GM12874 (cell line): Measurements from ENCODE around the gene RNF121.

ENCODE experiments used
- CTCF ChIP-seq: IDR thresholded peaks from 2 replicates; pipeline ENCODE4 v1.5.1; 2011; ENCODE audit warnings: low read depth, mild to moderate bottlenecking, control low read depth, low read length, moderate library complexity; ENCODE audit not compliant: insufficient read depth

Gene RNF121

GRCh38 chr11:72001285-72001684 lies 72.4 kb downstream of the RNF121 start:
- TF ChIP-seq CTCF: no peak

GRCh38 chr11:72001834-72002591 lies 73.2 kb downstream of the RNF121 start:
- no peak for TF ChIP-seq CTCF

GRCh38 chr11:72002841-72003775 lies 74.3 kb downstream of the RNF121 start:
- TF ChIP-seq CTCF: no peak

GRCh38 chr11:72003776-72004171 lies 74.9 kb downstream of the RNF121 start:
- TF ChIP-seq CTCF: no peak

- TF ChIP-seq CTCF: no peak
Observed at GRCh38 chr11:72004515-72005346, 75.9 kb downstream of the RNF121 start.

DNA sequence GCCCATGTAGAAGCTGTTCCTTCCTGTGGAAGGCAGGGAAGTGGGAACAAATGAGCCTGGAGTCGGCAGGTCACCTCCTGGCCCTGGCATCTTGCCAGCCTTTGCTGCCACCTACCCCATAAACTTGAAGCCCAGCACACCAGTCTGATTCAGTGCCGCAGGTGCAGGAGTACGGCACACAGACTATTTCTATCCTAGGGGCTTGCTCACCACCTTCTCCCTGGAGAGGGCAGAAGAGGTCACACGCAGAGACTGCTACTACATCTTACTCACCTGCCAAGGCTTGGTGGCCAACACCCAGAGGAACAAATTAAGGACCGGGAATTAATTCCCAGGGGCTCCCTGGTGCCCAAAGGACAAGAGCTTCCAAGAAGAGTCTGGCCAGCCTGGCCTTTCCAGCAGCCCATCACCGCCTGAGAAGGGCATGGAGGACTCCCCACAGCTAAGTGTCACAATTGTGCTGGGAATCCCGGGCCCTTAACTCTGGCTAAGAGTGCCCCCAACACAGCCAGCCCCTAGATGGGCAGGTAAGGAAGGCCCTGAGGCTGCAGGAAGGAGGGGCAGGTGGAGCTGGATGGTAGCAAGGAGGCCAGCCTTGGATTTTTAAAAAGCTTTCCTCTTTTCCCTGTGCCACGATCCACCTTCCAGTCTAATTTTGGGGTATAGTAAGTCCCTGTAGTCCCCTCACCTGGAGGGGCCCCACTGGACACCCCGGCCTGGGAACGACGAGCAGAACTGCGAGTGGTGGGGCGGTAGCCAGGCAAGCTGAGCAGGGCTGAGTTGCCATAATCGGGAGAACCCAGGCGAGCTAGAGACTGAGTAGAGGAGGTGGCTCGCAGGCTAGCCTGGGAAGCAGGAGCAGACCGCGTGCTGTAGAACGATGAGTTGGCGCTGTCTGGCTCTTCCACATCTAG lies 76.8 kb downstream of the RNF121 start:
- TF ChIP-seq CTCF: no peak
